IPS-20b (cell line): Measurements from ENCODE around the gene DLG2.

Source experiments
- H3K27ac ChIP-seq: one replicate; pipeline ENCODE4 v1.5.1; 2013; ENCODE audit warnings: low read length
- H3K27me3 ChIP-seq: 2 replicates; pipeline ENCODE4 v1.6.1; 2013; ENCODE audit warnings: mild to moderate bottlenecking, low read length, inconsistent platforms; ENCODE audit not compliant: insufficient read depth
- H3K36me3 ChIP-seq: 2 replicates; pipeline ENCODE4 v1.6.1; 2013; ENCODE audit warnings: low read depth, mild to moderate bottlenecking, inconsistent platforms, low read length, moderate library complexity; ENCODE audit not compliant: insufficient read depth
- H3K4me1 ChIP-seq: 2 replicates; pipeline ENCODE4 v1.6.1; 2013; ENCODE audit warnings: mild to moderate bottlenecking, control low read depth, inconsistent platforms, low read length, moderate library complexity; ENCODE audit not compliant: insufficient read depth
- H3K4me3 ChIP-seq: 2 replicates; pipeline ENCODE4 v1.5.1; 2013; ENCODE audit warnings: mild to moderate bottlenecking, low read length, inconsistent platforms
- H3K9ac ChIP-seq: 2 replicates; pipeline ENCODE4 v1.6.1; 2013; ENCODE audit warnings: low read depth, mild to moderate bottlenecking, inconsistent platforms, low read length, moderate library complexity
- H3K9me3 ChIP-seq: 2 replicates; pipeline ENCODE4 v1.6.1; 2013; ENCODE audit warnings: mild to moderate bottlenecking, low read depth, low read length, inconsistent platforms; ENCODE audit not compliant: insufficient read depth

DLG2 gene

DNA sequence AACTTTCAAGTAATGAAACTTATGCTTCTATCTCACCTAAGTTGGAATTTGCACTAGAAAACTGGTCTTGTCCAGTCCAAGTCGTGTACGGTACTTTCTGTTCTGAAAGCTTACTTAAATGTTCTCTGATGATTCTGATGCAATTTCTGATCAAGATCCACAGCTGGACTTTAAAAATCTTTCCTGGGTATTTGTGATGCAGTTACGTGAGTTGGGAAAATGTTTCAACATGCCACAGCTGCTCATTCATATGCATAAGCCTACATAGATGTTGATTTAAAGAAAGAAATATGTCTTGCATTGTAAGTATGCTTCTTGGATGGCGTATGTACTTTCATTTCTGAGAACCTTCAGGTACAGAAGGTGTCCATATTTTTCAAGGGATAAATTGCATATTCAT is 1847.3 kb downstream of the DLG2 start:
- no peak overlapping the region for H3K27ac ChIP-seq
- no peaks in the 10 kb centered on the region for H3K27me3 ChIP-seq
- H3K9ac ChIP-seq, result no peak overlapping the region
- H3K4me3 ChIP-seq, result no peak overlapping the region
- H3K9me3 ChIP-seq, result no peaks in the 10 kb centered on the region
- H3K36me3 ChIP-seq, result no peaks in the 10 kb centered on the region
- H3K4me1 ChIP-seq, result no peaks in the 10 kb centered on the region

DNA sequence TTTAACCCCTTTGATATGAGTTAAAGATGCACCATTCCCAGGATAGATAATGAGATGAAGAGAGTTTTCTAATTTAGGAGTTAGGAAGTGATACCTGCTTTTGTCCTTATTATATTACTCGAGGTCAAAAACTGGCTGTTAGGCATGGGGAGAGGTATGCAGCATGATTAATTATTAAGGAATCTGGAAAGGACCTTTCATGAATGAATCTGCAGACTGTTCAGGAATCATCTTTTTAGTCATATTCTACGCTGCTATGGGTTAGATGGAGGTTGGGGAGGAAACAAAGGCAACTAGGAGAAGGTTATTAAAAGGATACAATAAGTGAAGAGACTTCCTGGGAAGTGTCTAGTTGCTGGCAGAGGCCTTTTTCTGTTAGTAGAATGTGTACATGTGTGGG is 1848.5 kb downstream of the DLG2 start:
- Histone ChIP-seq H3K4me3 (no peak overlapping the region), H3K4me1 (no peaks in the 10 kb centered on the region), H3K36me3 (no peaks in the 10 kb centered on the region), H3K9me3 (no peaks in the 10 kb centered on the region), H3K9ac (no peak overlapping the region), H3K27ac (no peak overlapping the region), H3K27me3 (no peaks in the 10 kb centered on the region)

DNA sequence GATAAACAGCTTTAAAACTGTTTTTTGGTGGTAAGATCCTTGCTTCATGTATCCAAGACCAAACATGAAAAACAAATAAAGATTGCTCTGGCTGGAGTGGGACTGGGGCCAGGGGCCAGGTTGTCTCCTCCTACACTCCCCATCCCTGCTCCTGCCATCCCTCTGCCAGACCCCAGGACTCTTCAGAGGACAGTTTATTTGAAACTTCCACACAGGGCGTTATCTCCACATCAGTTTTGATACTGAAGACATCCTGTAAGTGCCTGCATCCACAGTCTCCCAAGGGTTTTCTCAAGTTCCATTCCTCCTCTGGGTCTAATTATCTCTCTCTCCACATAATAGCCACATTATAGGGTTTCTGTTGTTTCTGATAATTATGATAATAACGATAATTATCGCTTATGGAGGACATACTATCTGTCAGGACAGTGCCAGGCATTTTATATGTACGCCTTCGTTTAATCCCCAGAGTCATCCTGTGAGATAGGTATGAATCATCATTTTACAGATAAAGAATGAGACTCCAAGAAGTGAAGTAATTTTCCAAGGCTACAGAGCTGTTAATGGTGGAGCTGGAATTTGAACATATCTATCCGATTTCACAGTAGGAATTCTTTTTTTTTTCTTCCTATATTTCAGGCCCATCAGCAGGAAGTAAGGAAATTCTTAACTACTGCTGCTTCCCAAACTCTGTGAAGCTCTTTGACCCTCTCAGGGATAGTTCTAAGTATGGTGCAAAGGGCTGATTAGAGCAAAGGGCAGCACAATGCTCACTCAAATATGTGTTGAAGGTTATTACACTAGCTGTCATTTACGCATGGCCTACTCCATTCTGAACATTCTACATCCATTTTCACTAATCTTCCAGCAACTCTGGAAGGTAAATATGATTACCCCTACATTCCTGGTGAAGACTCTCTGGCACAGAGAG is 1852.9 kb downstream of the DLG2 start:
- H3K9me3 ChIP-seq, result no peaks in the 10 kb centered on the region
- no peaks in the 10 kb centered on the region for H3K4me1 ChIP-seq
- H3K27me3 ChIP-seq, result no peaks in the 10 kb centered on the region
- no peak overlapping the region for H3K4me3 ChIP-seq
- H3K27ac ChIP-seq, result no peak overlapping the region
- H3K9ac ChIP-seq, result no peak overlapping the region
- H3K36me3 ChIP-seq, result no peaks in the 10 kb centered on the region

DNA sequence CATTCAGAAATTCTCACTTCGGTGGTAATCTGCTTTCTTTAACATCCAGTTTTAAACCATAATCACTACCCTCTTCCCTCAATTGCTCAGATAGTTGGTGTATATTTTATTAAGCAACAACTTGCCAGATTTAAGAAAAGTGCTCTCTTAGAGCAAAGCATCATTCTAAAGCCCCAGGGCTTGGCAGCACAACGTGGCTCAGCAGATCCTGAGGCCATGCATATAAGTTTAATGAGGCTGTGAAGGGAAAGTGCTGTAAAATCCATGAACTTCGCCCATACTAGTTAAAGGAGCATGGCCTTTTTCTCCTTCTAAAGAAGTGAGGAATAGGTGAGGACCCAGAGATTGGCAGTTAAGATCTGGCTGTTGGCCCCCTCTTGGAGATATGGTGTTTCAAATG is 1858.7 kb downstream of the DLG2 start:
- H3K36me3 ChIP-seq, result no peaks in the 10 kb centered on the region
- no peak overlapping the region for H3K4me3 ChIP-seq
- no peak overlapping the region for H3K9ac ChIP-seq
- H3K27ac ChIP-seq, result no peak overlapping the region
- H3K4me1 ChIP-seq, result no peaks in the 10 kb centered on the region
- H3K9me3 ChIP-seq, result no peaks in the 10 kb centered on the region
- no peaks in the 10 kb centered on the region for H3K27me3 ChIP-seq

DNA sequence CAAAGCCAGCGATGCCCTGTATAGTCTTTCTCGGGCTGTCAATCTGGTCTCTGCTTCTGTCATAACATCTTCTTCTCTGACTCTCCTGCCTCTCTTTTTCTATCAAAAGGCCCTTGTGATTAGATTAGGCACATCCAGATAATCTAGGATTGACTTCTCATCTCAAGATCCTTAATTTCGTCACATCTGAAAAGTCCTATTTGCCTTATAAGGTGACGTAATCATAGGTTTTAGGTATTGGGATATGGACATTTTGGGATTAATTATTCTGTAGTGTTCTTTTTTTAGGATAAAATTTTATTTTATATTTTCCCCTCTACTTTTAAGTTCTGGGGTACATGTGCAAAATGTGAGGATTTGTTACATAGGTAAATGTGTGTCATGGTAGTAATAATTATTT is 1860.2 kb downstream of the DLG2 start:
- no peak overlapping the region for H3K4me3 ChIP-seq
- no peak overlapping the region for H3K9ac ChIP-seq
- no peaks in the 10 kb centered on the region for H3K4me1 ChIP-seq
- H3K27me3 ChIP-seq, result no peaks in the 10 kb centered on the region; the same call in 1 of the 2 replicates
- no peaks in the 10 kb centered on the region for H3K36me3 ChIP-seq
- H3K27ac ChIP-seq, result no peak overlapping the region
- H3K9me3 ChIP-seq, result no peaks in the 10 kb centered on the region

DNA sequence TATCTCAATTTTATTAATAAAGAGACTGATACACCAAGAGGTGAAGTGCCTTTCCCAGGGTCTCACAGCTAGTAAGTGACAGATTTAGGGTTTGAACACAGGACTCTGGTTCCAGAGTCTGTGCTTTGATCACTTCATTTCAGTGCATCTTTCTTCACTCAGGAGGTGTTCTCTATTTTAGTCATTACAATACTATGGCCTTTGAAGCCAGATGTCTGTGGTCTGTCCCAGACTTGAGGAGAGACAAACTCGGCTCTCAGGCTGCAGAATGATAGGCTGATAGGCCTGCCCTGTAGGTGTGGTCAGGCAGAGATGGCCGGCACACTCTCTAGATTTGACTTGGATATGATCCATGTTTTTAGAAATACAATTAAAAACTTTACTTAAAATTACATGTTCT is 1862.5 kb downstream of the DLG2 start:
- H3K9me3 ChIP-seq, result no peaks in the 10 kb centered on the region
- H3K27ac ChIP-seq, result no peak overlapping the region
- no peaks in the 10 kb centered on the region for H3K36me3 ChIP-seq
- H3K4me3 ChIP-seq, result no peak overlapping the region
- no peak overlapping the region for H3K9ac ChIP-seq
- H3K4me1 ChIP-seq, result peaks cover 3% of the 10 kb centered on the region; the same call in 1 of the 2 replicates
- H3K27me3 ChIP-seq, result peaks cover 20% of the 10 kb centered on the region; the same call in 1 of the 2 replicates

DNA sequence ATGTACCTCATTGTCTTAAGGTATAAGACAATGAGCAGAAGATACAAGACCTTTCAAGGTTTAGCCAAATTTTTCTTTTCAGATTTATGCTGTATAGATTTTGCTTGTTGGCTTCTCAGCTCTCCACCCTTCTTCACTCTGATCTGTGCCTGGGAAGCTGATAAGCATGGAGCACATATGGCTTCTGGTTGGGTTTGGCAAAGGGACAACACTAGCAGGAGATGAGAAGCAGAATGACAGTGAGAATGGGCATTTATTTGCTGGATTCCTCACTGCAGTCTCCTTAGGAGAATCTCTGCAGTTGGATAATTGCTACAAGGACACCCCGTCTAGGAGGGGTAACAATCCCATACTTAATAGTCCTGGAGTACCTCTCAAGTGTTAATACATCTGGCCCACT is 1866.2 kb downstream of the DLG2 start:
- Histone ChIP-seq H3K27me3 (peaks cover 37% of the 10 kb centered on the region), H3K9me3 (no peaks in the 10 kb centered on the region), H3K27ac (no peak overlapping the region), H3K4me3 (no peak overlapping the region), H3K9ac (no peak overlapping the region), H3K4me1 (peaks cover 7% of the 10 kb centered on the region; the same call in 1 of the 2 replicates), H3K36me3 (no peaks in the 10 kb centered on the region)

DNA sequence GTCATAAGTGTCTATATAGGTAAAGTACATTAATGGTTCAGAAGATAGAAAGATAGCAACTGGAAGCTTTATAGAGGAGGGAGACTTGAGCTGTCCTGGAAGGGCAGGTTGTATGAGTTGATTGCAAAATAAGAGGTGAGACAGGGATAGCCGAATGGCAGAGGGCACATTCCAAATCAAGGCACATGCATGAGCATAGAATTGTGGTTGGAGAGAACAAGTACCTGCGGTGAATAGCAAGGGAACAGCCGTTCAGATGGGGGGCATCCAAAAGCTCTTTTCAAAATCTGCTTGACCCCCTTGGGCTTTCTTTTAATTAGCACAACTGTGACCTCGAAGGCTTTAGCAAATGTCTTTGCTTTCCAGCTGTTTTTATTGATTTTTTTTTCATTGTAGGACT is 1868.0 kb downstream of the DLG2 start:
- no peak overlapping the region for H3K9ac ChIP-seq
- H3K4me3 ChIP-seq, result no peak overlapping the region
- H3K27me3 ChIP-seq, result peaks cover 37% of the 10 kb centered on the region
- peaks cover 7% of the 10 kb centered on the region; the same call in 1 of the 2 replicates for H3K4me1 ChIP-seq
- no peaks in the 10 kb centered on the region for H3K9me3 ChIP-seq
- no peaks in the 10 kb centered on the region for H3K36me3 ChIP-seq
- H3K27ac ChIP-seq, result no peak overlapping the region

DNA sequence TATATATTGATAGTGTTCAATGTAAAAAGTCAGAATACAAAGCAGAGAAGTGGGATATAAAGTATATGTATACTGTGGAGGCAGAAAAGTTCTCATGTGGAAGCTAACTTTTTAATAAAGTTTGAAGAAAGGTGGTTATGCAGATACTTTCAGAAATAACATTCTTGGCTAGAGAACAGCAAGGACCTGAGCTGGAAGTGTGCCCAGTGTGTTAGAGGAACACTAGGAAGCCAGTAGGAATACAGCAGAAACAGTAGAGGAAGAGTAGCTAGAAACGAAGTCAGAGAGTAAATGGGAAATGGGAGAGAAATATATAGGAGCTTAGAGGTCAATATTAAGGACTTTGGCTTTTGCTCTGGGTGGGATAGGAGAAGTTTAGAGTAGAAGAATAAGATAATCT is 1876.1 kb downstream of the DLG2 start:
- Histone ChIP-seq H3K9me3 (no peaks in the 10 kb centered on the region), H3K9ac (no peak overlapping the region), H3K4me1 (no peaks in the 10 kb centered on the region), H3K4me3 (no peak overlapping the region), H3K27ac (no peak overlapping the region), H3K27me3 (no peaks in the 10 kb centered on the region), H3K36me3 (no peaks in the 10 kb centered on the region)

DNA sequence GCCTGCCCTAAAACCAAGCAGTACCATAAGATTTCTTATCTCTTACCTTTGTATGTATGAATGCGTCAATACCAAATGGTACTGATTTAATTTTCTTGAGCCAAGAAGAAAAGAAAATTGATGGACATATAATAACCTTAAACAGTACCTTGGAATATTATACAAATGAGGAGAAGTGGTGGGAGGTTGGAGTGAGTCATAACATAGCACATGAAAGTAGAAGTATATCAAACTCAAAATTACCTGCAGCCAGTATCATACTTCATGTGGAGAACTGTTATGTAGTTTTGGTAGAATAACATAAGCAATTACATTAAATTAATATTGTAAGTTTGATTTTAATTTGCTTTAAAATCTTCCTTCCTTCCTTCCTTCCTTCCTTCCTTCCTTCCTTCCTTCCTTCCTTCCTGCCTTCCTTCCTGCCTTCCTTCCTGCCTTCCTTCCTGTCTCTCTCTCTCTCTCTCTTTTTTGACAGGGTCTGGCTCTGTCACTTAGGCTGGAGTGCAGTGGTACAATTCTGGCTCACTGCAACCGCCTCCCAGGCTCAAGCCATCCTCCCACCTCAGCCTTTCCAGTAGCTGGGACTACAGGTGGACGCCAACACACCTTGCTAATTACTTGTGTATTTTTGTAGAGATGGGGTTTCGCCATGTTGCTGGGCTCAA is 1880.1 kb downstream of the DLG2 start:
- no peak overlapping the region for H3K9ac ChIP-seq
- H3K4me3 ChIP-seq, result no peak overlapping the region
- H3K4me1 ChIP-seq, result no peaks in the 10 kb centered on the region
- H3K36me3 ChIP-seq, result no peaks in the 10 kb centered on the region
- H3K27ac ChIP-seq, result no peak overlapping the region
- no peaks in the 10 kb centered on the region for H3K27me3 ChIP-seq
- peaks cover 10% of the 10 kb centered on the region for H3K9me3 ChIP-seq

DNA sequence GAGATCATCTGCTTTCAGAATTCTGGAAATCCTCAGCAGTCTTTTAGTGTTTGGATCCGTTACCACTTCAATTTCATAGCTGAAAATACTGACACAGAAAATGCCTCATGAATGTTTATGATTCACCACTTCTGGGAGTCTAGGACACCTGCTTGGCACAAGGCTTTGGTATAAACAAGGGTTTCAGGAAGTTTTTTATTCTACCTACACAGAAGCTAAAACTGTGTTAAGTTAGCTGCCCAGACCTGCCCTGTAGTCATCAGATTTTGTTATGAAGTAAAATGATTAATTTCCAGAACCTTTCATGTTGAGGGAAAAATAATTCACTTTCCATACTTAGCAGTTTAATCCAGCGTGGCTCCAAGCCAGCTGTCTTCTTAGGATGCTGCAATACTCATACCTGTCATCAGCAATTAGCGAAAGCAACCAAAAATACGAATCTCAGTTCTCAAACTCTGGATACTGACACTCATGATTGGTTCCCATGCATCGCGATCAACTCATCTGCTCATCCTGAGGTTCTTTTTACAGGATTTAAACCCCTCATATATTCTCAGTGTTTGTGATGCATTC is 1882.4 kb downstream of the DLG2 start:
- no peaks in the 10 kb centered on the region for H3K36me3 ChIP-seq
- no peak overlapping the region for H3K9ac ChIP-seq
- peaks cover 10% of the 10 kb centered on the region for H3K9me3 ChIP-seq
- no peaks in the 10 kb centered on the region for H3K4me1 ChIP-seq
- no peak overlapping the region for H3K4me3 ChIP-seq
- H3K27me3 ChIP-seq, result no peaks in the 10 kb centered on the region
- H3K27ac ChIP-seq, result no peak overlapping the region

DNA sequence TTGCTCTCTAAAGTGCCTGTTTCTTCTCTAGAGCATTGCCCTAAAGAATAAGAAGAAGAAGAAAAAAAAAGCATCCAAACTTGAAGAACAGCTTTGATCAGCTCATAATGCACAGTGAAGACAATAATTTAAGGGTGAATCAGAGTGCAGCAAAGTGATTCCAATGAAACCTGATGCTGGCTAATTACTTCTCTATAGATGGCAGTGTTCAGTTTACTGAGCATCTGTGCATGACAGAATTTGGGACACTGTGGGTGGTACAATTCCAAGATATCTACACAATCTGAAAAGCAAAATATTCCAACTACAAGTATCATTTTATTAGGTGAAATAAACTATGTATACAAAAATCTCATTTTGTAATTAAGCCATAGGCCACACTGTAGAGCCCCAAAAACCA is 1890.5 kb downstream of the DLG2 start:
- no peak overlapping the region for H3K4me3 ChIP-seq
- no peaks in the 10 kb centered on the region for H3K36me3 ChIP-seq
- H3K4me1 ChIP-seq, result no peaks in the 10 kb centered on the region
- H3K9ac ChIP-seq, result no peak overlapping the region
- H3K27me3 ChIP-seq, result no peaks in the 10 kb centered on the region
- H3K9me3 ChIP-seq, result no peaks in the 10 kb centered on the region
- no peak overlapping the region for H3K27ac ChIP-seq
